Activated T-cell treated with anti-CD3 and anti-CD28 coated beads, Interleukin-2, amount 50 U/mL, for 24 hours (primary cell): ENCODE results near the gene KRT85.
A peak's percentile ranks its signal among the peaks of the same experiment; 100 is the strongest.

ENCODE experiments used
- DNase-seq: peaks from one replicate; pipeline ENCODE4 v3.0.0-alpha.2; 2020
- H3K27ac Mint-ChIP-seq: 2 replicates; pipeline ENCODE4 v1.8.0; 2020; ENCODE audit warnings: mild to moderate bottlenecking, mixed read lengths
- H3K27me3 Mint-ChIP-seq: 2 replicates; pipeline ENCODE4 v1.8.0; 2020; ENCODE audit warnings: mixed read lengths
- H3K36me3 Mint-ChIP-seq: 2 replicates; pipeline ENCODE4 v1.8.0; 2020; ENCODE audit warnings: low read depth, mixed read lengths
- H3K4me1 Mint-ChIP-seq: 2 replicates; pipeline ENCODE4 v1.8.0; 2020; ENCODE audit warnings: low read depth, mixed read lengths
- H3K4me3 Mint-ChIP-seq: 2 replicates; pipeline ENCODE4 v1.8.0; 2020; ENCODE audit warnings: mild to moderate bottlenecking, moderate library complexity, mixed read lengths
- H3K9me3 Mint-ChIP-seq: 2 replicates; pipeline ENCODE4 v1.8.0; 2020; ENCODE audit warnings: mixed read lengths

KRT85 gene

DNA sequence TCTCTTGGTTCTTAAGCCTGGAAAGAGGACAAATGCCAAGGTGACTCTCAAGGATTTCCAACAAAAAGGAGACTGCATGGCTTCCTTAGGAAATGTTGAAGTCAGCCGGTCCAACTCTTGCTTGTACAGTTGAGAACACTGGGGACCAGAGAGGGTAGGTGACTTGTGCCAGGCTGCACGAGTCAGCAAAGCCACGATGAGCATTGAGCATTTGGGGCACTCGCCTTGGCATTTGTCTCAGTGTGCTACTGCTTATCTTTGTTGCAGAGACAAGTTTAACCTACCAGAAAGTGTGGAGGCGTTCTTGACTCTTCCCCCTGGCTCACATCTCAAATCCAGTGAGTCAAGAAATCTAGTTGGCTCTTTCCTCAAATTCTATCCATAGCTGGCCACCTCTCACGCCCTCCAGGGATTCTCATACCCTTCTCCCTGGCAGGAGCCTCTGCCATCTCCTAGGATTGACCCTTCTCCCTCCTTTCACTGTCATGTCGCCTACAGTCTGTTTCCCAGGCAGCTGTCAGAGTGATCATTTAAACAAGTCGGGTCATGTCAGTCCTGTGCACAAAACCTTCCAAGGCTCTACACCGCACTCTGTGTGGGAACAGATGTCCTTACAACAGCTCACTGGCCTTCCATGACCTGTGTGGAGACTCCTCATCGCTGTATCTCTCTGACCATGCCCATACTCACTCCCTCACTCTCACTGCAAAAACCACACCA is 28.9 kb downstream of the KRT85 start:
- Mint-ChIP-seq H3K36me3 (no peaks in the 10 kb centered on the region), H3K9me3 (no peaks in the 10 kb centered on the region), H3K4me3 (no peak overlapping the region), H3K27me3 (peaks cover 7% of the 10 kb centered on the region), H3K27ac (no peak overlapping the region), H3K4me1 (peaks cover 8% of the 10 kb centered on the region)
- no peak for DNase-seq

DNA sequence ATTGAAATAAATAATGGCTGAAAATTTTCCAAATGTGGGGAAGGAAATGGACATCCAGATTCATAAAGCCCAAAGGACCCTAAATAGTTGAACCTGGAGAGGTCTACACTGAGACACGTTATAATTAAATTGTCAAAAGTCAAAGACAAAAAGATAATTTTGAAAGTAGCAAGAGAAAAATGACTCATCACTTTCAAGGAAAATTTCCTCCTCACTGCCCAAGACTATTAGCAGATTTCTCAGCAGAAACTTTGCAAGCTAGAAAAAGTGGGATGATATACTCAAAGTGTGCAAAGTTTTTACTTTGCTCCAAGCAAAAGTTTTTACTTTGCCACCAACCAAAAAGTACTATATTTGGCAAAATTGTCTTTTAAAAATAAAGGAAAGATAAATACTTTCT is 30.2 kb downstream of the KRT85 start:
- Mint-ChIP-seq H3K4me1 (peaks cover 8% of the 10 kb centered on the region), H3K27me3 (peaks cover 7% of the 10 kb centered on the region)
- DNase-seq, result no peak

GRCh38 chr12:52336641-52337040 is 30.6 kb downstream of the KRT85 start:
- Mint-ChIP-seq H3K27me3 (peaks cover 7% of the 10 kb centered on the region), H3K36me3 (no peaks in the 10 kb centered on the region)

More for the DNA sequence above, 30.2 kb downstream of the KRT85 start:
- Mint-ChIP-seq H3K36me3 (no peaks in the 10 kb centered on the region), H3K9me3 (no peaks in the 10 kb centered on the region), H3K4me3 (no peak overlapping the region), H3K27ac (no peak overlapping the region)

DNA sequence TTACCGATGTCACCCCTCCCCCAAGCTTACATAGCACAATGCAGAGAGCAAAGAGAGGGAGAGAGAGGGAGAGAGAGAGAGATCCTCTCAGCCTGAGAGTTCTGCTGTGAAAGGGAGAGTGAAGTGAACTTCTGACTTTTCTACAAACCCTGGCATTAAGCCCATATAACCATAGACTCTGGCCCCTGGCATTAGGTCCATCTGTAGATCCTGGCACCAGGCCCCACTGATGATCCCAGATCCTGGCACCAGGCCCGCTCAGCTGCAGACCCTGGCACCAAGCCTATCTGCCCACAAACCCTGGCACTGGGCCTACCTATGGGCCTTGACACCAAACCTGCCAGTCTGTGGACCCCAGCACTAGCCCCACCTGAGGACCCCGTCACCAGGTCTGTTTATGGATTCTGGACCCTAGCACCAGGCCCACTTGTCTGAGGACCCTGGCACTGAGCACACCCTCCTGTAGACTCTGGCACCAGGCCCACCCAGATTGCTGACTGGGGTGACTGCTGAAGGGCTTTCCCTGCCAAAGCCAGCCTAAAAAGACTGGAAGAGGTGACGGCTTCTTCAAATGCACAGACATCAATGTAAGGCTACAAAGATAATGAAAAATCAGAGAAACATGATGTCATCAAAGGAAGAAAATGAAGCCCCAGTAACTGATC is 31.6 kb downstream of the KRT85 start:
- Mint-ChIP-seq H3K4me1 (peaks cover 8% of the 10 kb centered on the region), H3K36me3 (no peaks in the 10 kb centered on the region), H3K27me3 (peaks cover 7% of the 10 kb centered on the region), H3K9me3 (no peaks in the 10 kb centered on the region), H3K27ac (no peak overlapping the region), H3K4me3 (no peak overlapping the region)
- DNase-seq, result no peak

More at GRCh38 chr12:52336641-52337040, 30.6 kb downstream of the KRT85 start:
- Mint-ChIP-seq H3K9me3 (no peaks in the 10 kb centered on the region), H3K27ac (no peak overlapping the region), H3K4me1 (peaks cover 8% of the 10 kb centered on the region), H3K4me3 (no peak overlapping the region)
- DNase-seq, result no peak

DNA sequence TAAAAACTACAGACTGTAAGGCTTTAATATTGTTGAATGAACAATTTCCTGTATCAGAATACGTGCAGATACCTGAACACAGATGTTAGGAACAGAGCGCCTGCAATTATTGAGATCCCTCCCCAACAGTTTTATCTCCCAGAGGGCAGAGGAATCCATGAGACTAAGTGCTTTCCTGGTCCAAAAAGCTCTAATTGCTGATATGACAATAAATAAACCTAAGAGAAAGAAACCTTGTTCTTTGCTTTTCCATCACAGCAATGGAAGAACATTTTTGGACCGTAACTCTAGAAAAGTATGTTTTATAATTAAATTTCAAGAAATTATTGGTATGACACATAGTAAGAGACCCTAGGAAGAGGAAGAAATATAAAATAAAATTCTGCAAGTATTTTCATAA is 33.1 kb downstream of the KRT85 start:
- no peak for DNase-seq
- Mint-ChIP-seq H3K27me3 (peaks cover 7% of the 10 kb centered on the region), H3K36me3 (no peaks in the 10 kb centered on the region), H3K4me1 (peaks cover 8% of the 10 kb centered on the region), H3K27ac (no peak overlapping the region), H3K9me3 (no peaks in the 10 kb centered on the region), H3K4me3 (no peak overlapping the region)

DNA sequence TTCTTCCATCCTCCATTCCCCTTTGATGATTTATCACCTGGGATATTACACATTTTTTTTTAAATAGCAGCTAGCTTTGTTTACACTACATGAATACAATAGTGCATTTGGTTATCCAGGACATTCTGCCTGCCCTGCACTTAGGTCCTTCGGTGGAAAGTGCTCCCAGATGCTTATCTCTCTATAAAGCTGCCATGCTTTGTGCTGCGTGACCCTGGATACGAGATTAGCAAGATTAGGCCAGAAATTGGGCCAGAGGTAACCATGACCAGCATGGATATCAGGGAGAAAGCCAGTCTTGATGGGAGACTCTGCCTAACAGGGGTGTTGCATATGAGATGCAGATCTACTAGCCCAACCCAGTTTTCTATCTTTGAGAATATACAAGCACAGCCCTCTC is 34.0 kb downstream of the KRT85 start:
- Mint-ChIP-seq H3K4me3 (no peak overlapping the region), H3K27ac (no peak overlapping the region), H3K27me3 (peaks cover 7% of the 10 kb centered on the region), H3K9me3 (no peaks in the 10 kb centered on the region), H3K36me3 (no peaks in the 10 kb centered on the region), H3K4me1 (peaks cover 8% of the 10 kb centered on the region)
- DNase-seq, result no peak

DNA sequence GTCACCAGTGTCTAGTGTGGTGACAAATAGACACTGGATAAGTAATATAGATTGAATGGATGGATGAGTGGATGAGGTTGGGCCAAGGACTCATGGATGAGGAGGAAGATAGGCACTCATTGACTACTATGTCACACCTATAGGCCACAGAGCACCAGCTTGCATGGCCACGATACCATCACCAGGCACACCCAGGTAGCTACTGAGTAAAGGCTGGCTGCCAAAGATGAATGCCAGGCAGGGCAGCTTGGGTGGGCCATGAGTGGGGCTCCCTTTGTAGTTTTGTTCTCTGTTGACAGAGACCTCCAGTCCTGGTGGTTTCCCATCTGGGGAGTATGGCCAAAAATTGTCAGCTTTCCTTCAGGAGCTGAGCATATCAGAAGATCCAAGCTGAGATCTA is 34.9 kb downstream of the KRT85 start:
- H3K9me3 Mint-ChIP-seq, result no peaks in the 10 kb centered on the region
- no peaks in the 10 kb centered on the region for H3K36me3 Mint-ChIP-seq
- no peak for DNase-seq
- peaks cover 7% of the 10 kb centered on the region for H3K27me3 Mint-ChIP-seq
- no peak overlapping the region for H3K27ac Mint-ChIP-seq
- peaks cover 14% of the 10 kb centered on the region for H3K4me1 Mint-ChIP-seq
- H3K4me3 Mint-ChIP-seq, result no peak overlapping the region

- peaks cover 7% of the 10 kb centered on the region for H3K27me3 Mint-ChIP-seq
- no peak overlapping the region for H3K4me3 Mint-ChIP-seq
- peaks cover 16% of the 10 kb centered on the region for H3K4me1 Mint-ChIP-seq
- H3K36me3 Mint-ChIP-seq, result no peaks in the 10 kb centered on the region
- no peak for DNase-seq
- H3K27ac Mint-ChIP-seq, result no peak overlapping the region
- H3K9me3 Mint-ChIP-seq, result no peaks in the 10 kb centered on the region
Measured at GRCh38 chr12:52331833-52332232, 35.4 kb downstream of the KRT85 start.

- Mint-ChIP-seq H3K27me3 (peaks cover 10% of the 10 kb centered on the region), H3K36me3 (no peaks in the 10 kb centered on the region), H3K4me1 (peaks cover 12% of the 10 kb centered on the region), H3K4me3 (no peak overlapping the region), H3K9me3 (no peaks in the 10 kb centered on the region), H3K27ac (no peak overlapping the region)
- DNase-seq, result no peak
Measured at GRCh38 chr12:52331039-52331438, 36.2 kb downstream of the KRT85 start.

DNA sequence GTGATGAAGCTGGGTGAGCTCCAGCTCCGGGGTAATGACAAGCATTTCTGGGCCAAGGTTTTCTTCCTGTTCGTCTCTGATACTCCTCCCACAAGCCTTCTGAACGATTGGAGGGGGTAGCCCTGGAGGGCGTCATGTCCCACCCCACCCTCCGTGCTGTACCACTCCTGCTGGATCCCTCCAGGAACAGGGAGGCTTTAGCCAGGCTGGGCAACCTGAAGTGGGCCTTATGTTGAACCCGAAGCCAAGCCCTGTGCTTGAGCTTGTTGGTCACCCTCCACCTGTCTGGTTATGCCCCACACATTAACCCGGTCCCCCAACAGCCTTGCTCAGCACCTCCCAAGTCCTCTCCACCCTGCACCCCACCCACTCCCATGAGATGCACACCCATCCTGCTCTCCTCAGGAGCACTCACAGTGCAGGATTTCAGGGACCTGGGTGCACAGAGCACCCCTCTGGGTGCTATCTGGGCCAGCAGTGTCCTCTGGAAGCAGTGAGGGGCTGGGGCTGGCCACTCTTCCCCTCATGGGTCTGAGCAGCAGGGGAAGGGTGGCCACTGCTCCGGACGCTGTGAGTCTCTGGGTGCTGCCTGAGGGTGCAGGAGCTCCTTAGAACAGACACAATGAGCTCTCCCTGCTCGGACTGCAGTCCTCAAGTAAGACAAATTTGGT is 39.3 kb downstream of the KRT85 start:
- Mint-ChIP-seq H3K27me3 (peaks cover 5% of the 10 kb centered on the region), H3K27ac (no peak overlapping the region)

DNA sequence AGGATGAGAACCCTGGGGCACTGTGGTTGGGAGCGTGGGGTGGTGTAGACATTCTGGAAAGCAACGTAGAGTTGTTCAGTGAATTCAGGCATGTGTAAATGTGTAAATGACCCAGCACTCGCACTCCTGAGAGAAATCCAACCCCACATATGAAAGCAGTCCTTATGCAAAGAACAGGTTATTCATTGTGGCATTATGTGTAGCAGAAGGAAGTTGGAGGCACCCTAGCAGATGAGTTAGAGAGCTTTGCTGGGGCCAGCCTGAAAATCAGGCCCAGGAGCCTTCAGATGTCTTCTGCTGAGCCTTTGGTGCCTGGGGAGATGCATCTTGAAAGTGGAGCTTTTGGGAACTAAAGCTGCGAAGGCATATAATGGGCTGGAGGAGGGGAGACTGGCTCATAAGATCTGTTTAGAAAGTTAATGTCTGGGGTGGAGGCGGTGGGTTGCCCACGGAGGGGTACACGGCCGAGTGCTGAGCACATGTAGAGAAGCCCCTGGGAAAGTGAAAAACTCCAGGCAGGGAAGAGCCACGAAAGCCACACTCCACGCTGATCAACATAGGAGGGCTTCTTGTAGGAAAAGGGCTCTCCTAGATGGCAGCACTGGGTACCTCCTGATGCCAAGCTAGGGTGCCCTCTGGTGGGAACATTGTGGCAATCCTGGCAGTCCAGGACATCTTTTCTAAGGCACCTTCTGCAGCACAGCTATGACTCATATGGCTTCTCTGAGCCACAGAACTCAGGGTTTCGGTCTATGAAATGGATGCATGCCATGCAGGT is 40.0 kb downstream of the KRT85 start:
- Mint-ChIP-seq H3K4me3 (no peak overlapping the region), H3K27ac (no peak overlapping the region), H3K36me3 (no peaks in the 10 kb centered on the region), H3K4me1 (peaks cover 12% of the 10 kb centered on the region), H3K27me3 (peaks cover 12% of the 10 kb centered on the region), H3K9me3 (no peaks in the 10 kb centered on the region)
- DNase-seq, result peak; percentile 77

More for the DNA sequence above, 39.3 kb downstream of the KRT85 start:
- Mint-ChIP-seq H3K4me3 (no peak overlapping the region), H3K4me1 (peaks cover 12% of the 10 kb centered on the region), H3K9me3 (no peaks in the 10 kb centered on the region), H3K36me3 (no peaks in the 10 kb centered on the region)
- DNase-seq, result no peak

- Mint-ChIP-seq H3K27ac (no peak overlapping the region), H3K27me3 (peaks cover 34% of the 10 kb centered on the region), H3K4me3 (no peak overlapping the region), H3K36me3 (no peaks in the 10 kb centered on the region), H3K4me1 (peaks cover 12% of the 10 kb centered on the region), H3K9me3 (no peaks in the 10 kb centered on the region)
- no peak for DNase-seq
Measured at GRCh38 chr12:52324153-52324444, 43.2 kb downstream of the KRT85 start.

DNA sequence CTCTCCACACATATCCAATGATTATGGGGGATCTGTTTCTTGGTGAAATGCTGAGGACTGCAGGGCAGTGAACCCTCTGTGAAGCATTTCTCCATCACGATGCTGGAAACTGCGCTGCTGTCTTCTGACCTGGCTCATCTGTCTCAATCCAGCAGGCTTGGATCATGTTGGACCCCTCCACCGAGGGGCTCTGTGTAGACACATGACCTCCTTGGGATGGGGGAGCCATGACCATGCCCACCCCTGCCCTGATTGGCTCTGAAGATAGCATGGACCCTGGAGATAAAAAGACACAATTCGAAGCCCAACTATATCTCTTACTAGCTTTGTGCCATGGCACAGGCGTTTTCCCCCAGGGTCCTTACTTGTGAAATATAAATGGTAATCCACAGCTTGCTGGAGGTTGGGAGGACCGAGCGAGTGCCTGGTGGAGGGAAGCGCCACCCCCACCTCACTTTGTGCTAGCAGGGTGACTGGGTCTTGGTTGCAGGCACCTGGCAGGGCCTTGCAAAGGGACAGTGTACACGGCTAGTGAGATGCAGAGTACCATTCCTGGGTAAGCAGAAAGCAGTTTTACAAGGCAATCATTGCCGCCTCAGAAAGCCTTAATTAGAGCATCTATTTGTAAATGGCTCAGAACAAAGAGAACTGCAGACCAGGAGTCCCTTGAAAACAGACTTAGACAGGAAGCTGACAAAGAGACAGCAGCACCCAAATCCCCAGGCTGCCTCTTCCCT is 43.7 kb downstream of the KRT85 start:
- Mint-ChIP-seq H3K36me3 (no peaks in the 10 kb centered on the region), H3K9me3 (no peaks in the 10 kb centered on the region)

DNA sequence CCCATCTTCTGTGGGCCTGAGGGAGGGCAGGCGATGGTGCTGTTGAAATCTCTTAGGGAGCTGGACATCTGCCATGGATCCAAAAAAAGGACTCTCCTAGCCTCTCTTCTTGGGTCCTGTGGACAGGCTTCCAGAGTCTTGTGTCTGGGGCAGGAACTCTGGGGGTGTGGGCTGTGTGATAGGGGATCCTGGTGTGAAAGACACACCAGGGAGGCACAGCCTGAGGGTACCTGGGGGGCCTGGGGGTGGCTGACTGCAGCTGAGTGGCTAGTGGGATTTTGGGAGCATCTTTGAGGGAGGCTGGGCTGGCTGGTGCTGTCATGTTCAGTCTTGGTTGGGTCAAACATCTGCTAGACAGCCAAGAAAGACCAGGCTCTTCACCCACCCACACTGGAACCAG is 44.3 kb downstream of the KRT85 start:
- DNase-seq, result peak; percentile 3
- Mint-ChIP-seq H3K4me1 (peaks cover 12% of the 10 kb centered on the region), H3K4me3 (no peak overlapping the region), H3K36me3 (no peaks in the 10 kb centered on the region), H3K9me3 (no peaks in the 10 kb centered on the region), H3K27me3 (peaks cover 43% of the 10 kb centered on the region), H3K27ac (no peak overlapping the region)

More for the DNA sequence above, 43.7 kb downstream of the KRT85 start:
- Mint-ChIP-seq H3K4me3 (no peak overlapping the region), H3K4me1 (peaks cover 12% of the 10 kb centered on the region), H3K27me3 (peaks cover 39% of the 10 kb centered on the region), H3K27ac (no peak overlapping the region)
- DNase-seq, result no peak
